Keratinocyte (primary cell): Measurements from ENCODE around the gene GGT5. TPM values are rescaled to one million over a fixed set of nuclear protein-coding genes. Genes with fewer than 3 reads are reported as not detected.

ENCODE experiments used
- DNase-seq: peaks from one replicate; pipeline ENCODE4 v3.0.0-alpha.2; 2011; ENCODE audit warnings: low read depth, missing footprints, low spot score
- FAIRE-seq: peaks from 2 replicates; lab custom pipeline; 2011; peaks lifted over from hg19 to GRCh38; lab: Jason Lieb, UNC
- H2AFZ ChIP-seq: 2 replicates; pipeline ENCODE4 v1.6.0; 2012; ENCODE audit warnings: low read length, control low read depth, inconsistent platforms; ENCODE audit not compliant: control insufficient read depth
- H3K27ac ChIP-seq: 2 replicates; pipeline ENCODE4 v1.5.1; 2011; ENCODE audit warnings: low read length; ENCODE audit not compliant: control insufficient read depth, insufficient read depth
- H3K27me3 ChIP-seq: 3 replicates; pipeline ENCODE4 v1.6.0; 2011; ENCODE audit warnings: low read length; ENCODE audit not compliant: control insufficient read depth, insufficient read depth; ENCODE audit errors: extremely low read depth
- H3K36me3 ChIP-seq, 2 experiments: 2 replicates in 1 of 2; 3 replicates in 1 of 2; pipeline ENCODE4 v1.5.1; 2011; ENCODE audit warnings: low read length in 2 of 2, mild to moderate bottlenecking in 1 of 2; ENCODE audit not compliant: control insufficient read depth in 2 of 2, insufficient read depth in 2 of 2; ENCODE audit errors: extremely low read depth in 1 of 2
- H3K4me1 ChIP-seq: 3 replicates; pipeline ENCODE4 v1.5.1; 2011; ENCODE audit warnings: low read length; ENCODE audit not compliant: control insufficient read depth, insufficient read depth; ENCODE audit errors: extremely low read depth
- H3K4me2 ChIP-seq: 3 replicates; pipeline ENCODE4 v1.6.0; 2011; ENCODE audit warnings: low read depth, low read length; ENCODE audit not compliant: control insufficient read depth, insufficient read depth; ENCODE audit errors: extremely low read depth
- H3K4me3 ChIP-seq, 3 experiments: fragments of 200-600 bp in 1 of 3; sonication (generic) in 1 of 3; 2 replicates in 2 of 3; 3 replicates in 1 of 3; pipeline ENCODE4 v1.5.1; 2011 to 2016; ENCODE audit warnings: low read length in 3 of 3, mild to moderate bottlenecking in 3 of 3, control low read depth in 2 of 3, inconsistent platforms in 1 of 3, low read depth in 1 of 3, mixed read lengths in 1 of 3, mixed run types in 1 of 3, moderate library complexity in 1 of 3; ENCODE audit not compliant: control insufficient read depth in 2 of 3, insufficient read depth in 2 of 3; ENCODE audit errors: extremely low read depth in 1 of 3
- H3K79me2 ChIP-seq: 2 replicates; pipeline ENCODE4 v1.6.0; 2012; ENCODE audit warnings: low read length; ENCODE audit not compliant: control insufficient read depth, insufficient read depth
- H3K9ac ChIP-seq: 3 replicates; pipeline ENCODE4 v1.6.0; 2011; ENCODE audit warnings: low read length; ENCODE audit not compliant: control insufficient read depth, insufficient read depth; ENCODE audit errors: extremely low read depth
- H3K9me1 ChIP-seq: 3 replicates; pipeline ENCODE4 v1.6.0; 2011; ENCODE audit warnings: low read length; ENCODE audit not compliant: control insufficient read depth, insufficient read depth; ENCODE audit errors: extremely low read depth
- H3K9me3 ChIP-seq: 2 replicates; pipeline ENCODE4 v1.5.1; 2012; ENCODE audit warnings: low read depth, low read length; ENCODE audit not compliant: control insufficient read depth
- H4K20me1 ChIP-seq: 3 replicates; pipeline ENCODE4 v1.6.0; 2011; ENCODE audit warnings: low read length; ENCODE audit not compliant: control insufficient read depth, insufficient read depth; ENCODE audit errors: extremely low read depth
- CTCF ChIP-seq, 3 experiments: IDR thresholded peaks in 1 of 3; conservative IDR thresholded peaks in 1 of 3; optimal IDR thresholded peaks in 1 of 3; 2 replicates in 2 of 3; 3 replicates in 1 of 3; pipeline versions ENCODE3 to v1.5.1; 2011; ENCODE audit warnings: low read length in 3 of 3, mild to moderate bottlenecking in 3 of 3, moderate library complexity in 2 of 3, control low read depth in 1 of 3, inconsistent platforms in 1 of 3; ENCODE audit not compliant: insufficient read depth in 2 of 3; ENCODE audit errors: extremely low read depth in 1 of 3
- EZH2 ChIP-seq: IDR thresholded peaks from one replicate; pipeline ENCODE4 v1.6.1; 2012; ENCODE audit warnings: inconsistent platforms, mild to moderate bottlenecking, low read length, moderate library complexity
- dilution Hi-C: fragments of 300-500 bp; cut with MboI; formaldehyde crosslinking; loops from one replicate; pipeline ENCODE4 v1.7.0; 2020; ENCODE audit warnings: low sequenced_read_pairs; ENCODE audit not compliant: extremely low pct_ligation_motif_present
- polyA plus RNA-seq, 5 experiments: library from polyadenylated mRNA; depleted of rRNA in 3 of 5; stranded (reverse) in 3 of 5; stranded (forward) in 1 of 5; unstranded in 1 of 5; fragments of >200 nt; gene quantifications; 1 replicate in 1 of 5; 2 replicates in 3 of 5; 3 replicates in 1 of 5; pipeline versions ENCODE4 v1.2.1 to v1.2.3, GENCODE V29; 2011 to 2012; ENCODE audit warnings: missing spikeins in 2 of 5, low read depth in 1 of 5, low replicate concordance in 1 of 5

GGT5 gene
- polyA plus RNA-seq, 1 donor (not counting 4 experiments of a cell fraction or from before 2014, with no cell fraction given), result not detected

DNA sequence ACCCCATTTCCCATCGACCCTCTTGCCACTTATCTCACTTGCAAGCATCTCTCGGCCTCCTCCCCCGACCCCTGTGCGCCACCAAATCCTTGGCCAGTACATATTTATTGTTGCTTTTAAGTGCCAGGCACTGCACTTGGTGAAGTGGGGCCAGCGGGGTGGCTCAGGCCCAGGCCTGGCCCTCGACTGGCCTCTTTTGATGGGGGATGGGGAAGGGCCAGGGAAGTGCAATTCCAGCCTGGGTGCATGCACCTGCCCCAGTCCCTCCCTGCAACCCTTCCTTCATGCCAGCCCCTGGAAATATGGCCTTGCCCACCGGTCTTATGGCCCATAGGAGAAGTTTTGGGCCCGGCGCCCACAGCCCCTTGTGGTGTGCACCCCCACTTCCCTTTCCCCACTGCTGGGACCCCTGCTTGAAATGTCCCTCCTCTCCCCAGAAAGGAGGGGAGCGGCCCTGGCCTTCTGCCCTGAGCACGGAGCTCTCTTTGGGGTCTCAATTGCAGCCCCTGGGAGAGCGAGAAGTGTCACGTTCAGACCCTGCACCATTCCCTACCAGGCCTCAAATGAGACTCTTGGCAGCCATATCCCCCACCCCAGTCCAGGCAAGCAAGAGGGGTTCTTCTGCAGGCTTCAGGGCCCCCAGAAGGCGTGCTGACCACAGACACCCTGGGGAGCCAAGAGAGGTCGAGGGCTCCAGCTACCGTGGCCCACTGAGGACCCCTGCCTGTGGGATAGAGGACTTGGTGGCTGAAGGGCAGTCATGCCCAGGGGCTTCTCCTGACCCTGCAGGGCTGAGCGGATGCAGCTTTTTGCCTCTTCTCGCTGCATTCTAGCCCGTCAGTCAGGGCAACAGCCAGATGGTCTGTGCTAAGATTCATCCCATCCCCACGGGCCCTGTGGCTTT, 62.6 kb downstream of the GGT5 start:
- DNase-seq, result no peak
- Histone ChIP-seq H3K27ac (no peak overlapping the region), H3K27me3 (no peaks in the 10 kb centered on the region), H2AFZ (no peak overlapping the region), H4K20me1 (no peaks in the 10 kb centered on the region), H3K36me3 (no peaks in the 10 kb centered on the region), H3K4me1 (no peaks in the 10 kb centered on the region), H3K79me2 (no peaks in the 10 kb centered on the region), H3K4me3 (no peak overlapping the region), H3K9me1 (no peaks in the 10 kb centered on the region), H3K4me2 (no peak overlapping the region), H3K9me3 (no peaks in the 10 kb centered on the region), H3K9ac (no peak overlapping the region)
- no peak for FAIRE-seq
- dilution Hi-C loops, result no loop called here
- TF ChIP-seq EZH2 (no peak), CTCF (optimal IDR thresholded peaks at IDR 0.05 in 1 of 3, IDR thresholded peaks at IDR 0.05 in 1 of 3, conservative IDR thresholded peaks at IDR 0.05 in 1 of 3; ENCODE audit: extremely low read depth in 1 of 3, insufficient read depth in 2 of 3, low read length in 3 of 3) (no peak)

DNA sequence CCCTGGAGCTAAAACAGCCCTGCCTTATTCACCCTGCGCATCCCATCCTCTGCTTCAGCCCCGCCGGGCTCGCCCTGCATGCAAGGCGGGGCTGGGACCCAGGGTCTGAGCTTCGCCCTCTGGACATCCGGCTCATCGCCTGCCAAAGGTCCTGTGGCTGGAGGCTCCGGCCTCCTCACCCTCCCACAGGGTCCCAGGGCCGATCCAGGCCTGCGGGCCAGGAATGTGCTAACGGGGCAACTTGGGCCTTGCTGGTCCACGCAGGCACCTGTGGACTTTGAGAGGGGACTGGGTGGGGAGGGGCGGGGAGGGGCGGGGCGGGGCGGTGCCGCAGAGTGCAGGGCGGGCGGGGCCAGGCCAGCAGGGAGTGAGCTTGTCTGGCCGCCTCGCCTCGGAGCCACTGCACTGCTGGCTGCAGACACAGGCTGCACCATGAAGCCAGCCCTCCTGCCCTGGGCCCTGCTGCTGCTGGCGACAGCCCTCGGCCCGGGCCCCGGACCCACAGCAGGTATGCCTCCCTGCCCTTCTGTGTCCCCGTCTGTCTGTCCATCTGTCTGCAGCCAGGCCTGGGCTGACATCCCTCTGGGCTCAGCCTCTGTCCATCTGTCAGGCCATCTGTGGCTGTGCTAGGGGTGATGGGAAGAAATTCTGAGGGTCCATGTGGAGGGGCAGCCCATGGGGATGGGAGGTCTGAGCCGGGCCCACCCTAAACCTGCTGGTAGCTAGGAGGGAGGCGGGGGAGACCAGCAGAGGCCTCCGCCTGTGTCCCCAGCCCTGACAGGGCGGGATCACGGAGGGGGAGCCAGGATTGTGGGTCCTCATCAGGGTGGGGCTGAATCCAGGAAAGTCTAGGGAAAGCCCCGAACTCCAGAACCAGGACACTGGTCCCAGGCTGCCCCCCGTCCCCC, 63.5 kb downstream of the GGT5 start, which contains the start of gene SUSD2:
Gene SUSD2 (plus strand): TSS at position 400 of the 908 bp plus-strand sequence. CDS start 33 bp downstream, at position 433.
- DNase-seq (no peak), FAIRE-seq (no peak)
- no peaks in the 10 kb centered on the region for H3K36me3 ChIP-seq
- no peaks in the 10 kb centered on the region for H4K20me1 ChIP-seq
- H3K9ac ChIP-seq, result no peak within 1 kb of the TSS
- H3K4me3 ChIP-seq, result no peak within 1 kb of the TSS
- dilution Hi-C loops, result no loop called here
- no peak for TF ChIP-seq CTCF (optimal IDR thresholded peaks at IDR 0.05 in 1 of 3, IDR thresholded peaks at IDR 0.05 in 1 of 3, conservative IDR thresholded peaks at IDR 0.05 in 1 of 3; ENCODE audit: extremely low read depth in 1 of 3, insufficient read depth in 2 of 3, low read length in 3 of 3)
- TF ChIP-seq EZH2, result no peak
- no peak within 1 kb of the TSS for H3K27ac ChIP-seq
- H3K9me3 ChIP-seq, result no peaks in the 10 kb centered on the region
- H2AFZ ChIP-seq, result no peak within 1 kb of the TSS
- H3K4me2 ChIP-seq, result no peak within 1 kb of the TSS
- no peaks in the 10 kb centered on the region for H3K79me2 ChIP-seq
- no peaks in the 10 kb centered on the region for H3K9me1 ChIP-seq
- no peaks in the 10 kb centered on the region for H3K27me3 ChIP-seq
- H3K4me1 ChIP-seq, result no peaks in the 10 kb centered on the region
